Suprapubic skin (tissue), 4 donors: ENCODE results near the gene CCSER1.

Experiments
- EP300 ChIP-seq: sonication (generic); formaldehyde crosslinking; IDR thresholded peaks from one replicate; pipeline ENCODE4 v1.6.1; 2017; ENCODE audit warnings: antibody characterized with exemption
- POLR2A ChIP-seq, 2 donors: fragments of 450-650 bp; IDR thresholded peaks; one replicate each; pipeline ENCODE4 v1.6.1; 2017; ENCODE audit warnings: antibody characterized with exemption in 2 of 2, mild to moderate bottlenecking in 2 of 2, moderate library complexity in 2 of 2
- POLR2AphosphoS5 ChIP-seq, 3 donors: sonication (generic); formaldehyde crosslinking; IDR thresholded peaks; one replicate each; pipeline ENCODE4 v1.6.1; 2017; ENCODE audit warnings: antibody characterized with exemption in 3 of 3
- TF ChIP-seq, protein P1 (sequence below), 2 donors: fragments of 200-600 bp in 1 of 2; fragments of 450-650 bp in 1 of 2; sonication (generic) in 1 of 2; IDR thresholded peaks; one replicate each; pipeline ENCODE4 v1.5.1; 2016 to 2019; ENCODE audit warnings: antibody characterized with exemption in 2 of 2, mild to moderate bottlenecking in 1 of 2, moderate library complexity in 1 of 2

DNA sequence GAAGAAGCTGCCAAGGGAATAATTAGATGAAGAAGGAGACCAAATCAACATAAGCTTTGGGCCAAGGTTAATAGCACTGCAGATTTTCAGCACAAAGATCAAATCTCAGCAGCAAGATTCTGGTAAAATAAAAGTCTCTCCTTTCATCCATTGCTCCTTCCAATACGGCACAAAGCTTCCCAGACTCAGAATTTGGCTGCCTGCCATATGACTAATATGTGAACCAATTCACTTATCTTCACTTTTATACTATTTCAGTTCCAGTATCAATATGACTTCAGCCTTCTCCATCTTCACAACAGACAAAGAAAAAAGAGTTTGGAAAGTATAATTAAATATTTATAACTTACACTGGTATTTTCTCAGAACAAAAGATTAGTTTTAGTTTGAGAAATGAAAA is 1198.3 kb downstream of the CCSER1 start:
- TF ChIP-seq, protein P1, sequence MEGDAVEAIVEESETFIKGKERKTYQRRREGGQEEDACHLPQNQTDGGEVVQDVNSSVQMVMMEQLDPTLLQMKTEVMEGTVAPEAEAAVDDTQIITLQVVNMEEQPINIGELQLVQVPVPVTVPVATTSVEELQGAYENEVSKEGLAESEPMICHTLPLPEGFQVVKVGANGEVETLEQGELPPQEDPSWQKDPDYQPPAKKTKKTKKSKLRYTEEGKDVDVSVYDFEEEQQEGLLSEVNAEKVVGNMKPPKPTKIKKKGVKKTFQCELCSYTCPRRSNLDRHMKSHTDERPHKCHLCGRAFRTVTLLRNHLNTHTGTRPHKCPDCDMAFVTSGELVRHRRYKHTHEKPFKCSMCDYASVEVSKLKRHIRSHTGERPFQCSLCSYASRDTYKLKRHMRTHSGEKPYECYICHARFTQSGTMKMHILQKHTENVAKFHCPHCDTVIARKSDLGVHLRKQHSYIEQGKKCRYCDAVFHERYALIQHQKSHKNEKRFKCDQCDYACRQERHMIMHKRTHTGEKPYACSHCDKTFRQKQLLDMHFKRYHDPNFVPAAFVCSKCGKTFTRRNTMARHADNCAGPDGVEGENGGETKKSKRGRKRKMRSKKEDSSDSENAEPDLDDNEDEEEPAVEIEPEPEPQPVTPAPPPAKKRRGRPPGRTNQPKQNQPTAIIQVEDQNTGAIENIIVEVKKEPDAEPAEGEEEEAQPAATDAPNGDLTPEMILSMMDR (IDR thresholded peaks at IDR 0.05) = no peak
- no peak for TF ChIP-seq EP300
- no peak for TF ChIP-seq POLR2A (IDR thresholded peaks at IDR 0.05)
- TF ChIP-seq POLR2AphosphoS5 (IDR thresholded peaks at IDR 0.05) = no peak
